ENCODE measurements around the gene NHS. TPM values are rescaled to one million over a fixed set of nuclear protein-coding genes. Genes with fewer than 3 reads are reported as not detected.

NHS gene
- total and polyA plus RNA-seq, 2 of the 4 experiments (the other 2 are of a cell fraction) = 0.36 to 0.90 TPM

DNA sequence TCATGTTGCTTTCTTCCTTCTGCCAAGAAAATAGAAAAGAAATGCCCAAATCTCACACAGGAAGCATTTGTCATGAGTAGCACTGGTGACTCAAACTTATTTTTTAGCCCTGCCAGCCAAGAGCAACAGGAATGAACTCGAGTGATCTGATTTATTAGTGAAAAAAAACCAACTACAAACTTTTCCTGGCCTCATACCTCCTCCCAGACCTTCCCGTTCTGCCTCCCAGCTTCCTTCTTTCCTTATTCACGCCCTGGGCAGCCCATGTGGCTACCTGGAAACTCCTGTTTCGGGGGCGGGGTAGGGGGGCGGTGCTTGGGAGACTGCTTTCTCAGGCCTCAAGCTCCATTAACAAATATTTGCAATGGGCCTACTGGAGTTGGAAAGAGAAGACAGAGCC, 178.5 kb downstream of the NHS start:
- Histone ChIP-seq H3K4me3 (ENCODE audit: insufficient read depth, low read depth, low read length) (no peak overlapping the region), H3K27ac (ENCODE audit: insufficient read depth, low read length) (no peak overlapping the region), H2BK5ac (ENCODE audit: low read depth, low read length, poor library complexity, severe bottlenecking) (peak overlapping the region; percentile 44), H4K5ac (ENCODE audit: low read depth, low read length) (peak overlapping the region; percentile 53; the same call in 1 of the 2 replicates), H2BK120ac (ENCODE audit: low read depth, low read length) (peak overlapping the region; percentile 38; the same call in 1 of the 2 replicates), H3K56ac (ENCODE audit: extremely low read depth, insufficient read depth, low read length) (no peak overlapping the region), H3K36me3 (ENCODE audit: control insufficient read depth, insufficient read depth, low read length) (no peaks in the 10 kb centered on the region), H3K23ac (ENCODE audit: low read depth, low read length) (no peak overlapping the region; the same call in 1 of the 2 replicates), H3K9me1 (ENCODE audit: insufficient read depth, low read length) (peaks cover 10% of the 10 kb centered on the region), H3K14ac (replicated peaks; ENCODE audit: low read depth, low read length) (no peak overlapping the region), H3K4ac (ENCODE audit: low read depth, low read length) (peak overlapping the region; percentile 56), H2BK20ac (ENCODE audit: low read depth, low read length) (no peak overlapping the region), H3K4me2 (ENCODE audit: low read depth, low read length) (no peak overlapping the region), H4K91ac (ENCODE audit: insufficient read depth, low read depth, low read length) (no peak overlapping the region), H3K9me3 (ENCODE audit: control insufficient read depth, insufficient read depth, low read length) (no peaks in the 10 kb centered on the region), H3K79me1 (ENCODE audit: low read depth in 1 of 2, low read length in 2 of 2) (peaks cover 0 to under 1% of the 10 kb centered on the region in 2 experiments; a peak in 1 of 4 replicates), H4K20me1 (ENCODE audit: insufficient read depth, low read length) (no peaks in the 10 kb centered on the region), H3K9ac (ENCODE audit: low read depth, low read length) (no peak overlapping the region), H3K4me1 (ENCODE audit: control insufficient read depth, insufficient read depth, low read length) (peaks cover 11% of the 10 kb centered on the region), H2BK15ac (ENCODE audit: low read depth, low read length) (no peak overlapping the region; the same call in 2 of the 3 replicates), H4K8ac (ENCODE audit: low read depth in 2 of 2, low read length in 2 of 2) (peak overlapping the region; percentile 25 to 27; a peak in 2 of 4 replicates), H3K18ac (ENCODE audit: low read depth, low read length) (peak overlapping the region; percentile 57), H3K27me3 (ENCODE audit: control insufficient read depth, insufficient read depth, low read length) (no peaks in the 10 kb centered on the region; the same call in 1 of the 2 replicates), H2AFZ (replicated peaks; ENCODE audit: low read length, poor library complexity) (peak overlapping the region; percentile 49), H2AK9ac (replicated peaks; ENCODE audit: low read depth, low read length, poor library complexity) (no peak overlapping the region), H2AK5ac (ENCODE audit: low read depth, low read length) (no peak overlapping the region)
- ChIA-PET POLR2A (ENCODE audit: unreplicated experiment) (no interaction called here), CTCF (no interaction called here)
- intact Hi-C loops (cut with micrococcal nuclease) = no loop called here
- WGBS, 2 experiments (ENCODE audit: extremely low coverage in 2 of 2, insufficient read length in 1 of 2) = no CpG with 5 or more reads among the region's 6 CpGs
- in situ Hi-C loops (cut with MboI; ENCODE audit: low sequenced_read_pairs) = no loop called here
- dilution Hi-C loops (cut with HindIII; ENCODE audit: low sequenced_read_pairs, unreplicated experiment) = no loop called here
- TF ChIP-seq, protein P1, sequence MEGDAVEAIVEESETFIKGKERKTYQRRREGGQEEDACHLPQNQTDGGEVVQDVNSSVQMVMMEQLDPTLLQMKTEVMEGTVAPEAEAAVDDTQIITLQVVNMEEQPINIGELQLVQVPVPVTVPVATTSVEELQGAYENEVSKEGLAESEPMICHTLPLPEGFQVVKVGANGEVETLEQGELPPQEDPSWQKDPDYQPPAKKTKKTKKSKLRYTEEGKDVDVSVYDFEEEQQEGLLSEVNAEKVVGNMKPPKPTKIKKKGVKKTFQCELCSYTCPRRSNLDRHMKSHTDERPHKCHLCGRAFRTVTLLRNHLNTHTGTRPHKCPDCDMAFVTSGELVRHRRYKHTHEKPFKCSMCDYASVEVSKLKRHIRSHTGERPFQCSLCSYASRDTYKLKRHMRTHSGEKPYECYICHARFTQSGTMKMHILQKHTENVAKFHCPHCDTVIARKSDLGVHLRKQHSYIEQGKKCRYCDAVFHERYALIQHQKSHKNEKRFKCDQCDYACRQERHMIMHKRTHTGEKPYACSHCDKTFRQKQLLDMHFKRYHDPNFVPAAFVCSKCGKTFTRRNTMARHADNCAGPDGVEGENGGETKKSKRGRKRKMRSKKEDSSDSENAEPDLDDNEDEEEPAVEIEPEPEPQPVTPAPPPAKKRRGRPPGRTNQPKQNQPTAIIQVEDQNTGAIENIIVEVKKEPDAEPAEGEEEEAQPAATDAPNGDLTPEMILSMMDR (conservative IDR thresholded peaks at IDR 0.05; ENCODE audit: low read depth, low read length) = no peak
- TF ChIP-seq CHD1 (IDR thresholded peaks at IDR 0.05; ENCODE audit: low read depth, low read length) (no peak), CEBPB (IDR thresholded peaks at IDR 0.05; ENCODE audit: low read depth, low read length) (no peak), SMC3 (IDR thresholded peaks at IDR 0.05; ENCODE audit: low read depth, low read length) (no peak), RFX5 (IDR thresholded peaks at IDR 0.05; ENCODE audit: low read depth, low read length) (no peak), RAD21 (IDR thresholded peaks at IDR 0.05; ENCODE audit: low read length) (no peak), MAFK (IDR thresholded peaks at IDR 0.05; ENCODE audit: low read depth, low read length) (no peak), MAZ (IDR thresholded peaks at IDR 0.05; ENCODE audit: borderline replicate concordance, low read depth, low read length) (no peak), RCOR1 (IDR thresholded peaks at IDR 0.05; ENCODE audit: insufficient replicate concordance, low read length) (no peak), NFE2L2 (IDR thresholded peaks at IDR 0.05; ENCODE audit: low read depth, low read length) (no peak), POLR2A (IDR thresholded peaks at IDR 0.05; ENCODE audit: low read depth, low read length) (no peak), BHLHE40 (IDR thresholded peaks at IDR 0.05; ENCODE audit: low read depth, low read length) (no peak), MXI1 (IDR thresholded peaks at IDR 0.05; ENCODE audit: borderline replicate concordance, low read depth, low read length) (no peak), FOS (IDR thresholded peaks at IDR 0.05; ENCODE audit: low read depth, low read length) (no peak)
- TF ChIP-seq, protein P2, sequence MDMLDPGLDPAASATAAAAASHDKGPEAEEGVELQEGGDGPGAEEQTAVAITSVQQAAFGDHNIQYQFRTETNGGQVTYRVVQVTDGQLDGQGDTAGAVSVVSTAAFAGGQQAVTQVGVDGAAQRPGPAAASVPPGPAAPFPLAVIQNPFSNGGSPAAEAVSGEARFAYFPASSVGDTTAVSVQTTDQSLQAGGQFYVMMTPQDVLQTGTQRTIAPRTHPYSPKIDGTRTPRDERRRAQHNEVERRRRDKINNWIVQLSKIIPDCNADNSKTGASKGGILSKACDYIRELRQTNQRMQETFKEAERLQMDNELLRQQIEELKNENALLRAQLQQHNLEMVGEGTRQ (IDR thresholded peaks at IDR 0.05; ENCODE audit: low read depth, low read length) = no peak
- TF ChIP-seq, protein P3, sequence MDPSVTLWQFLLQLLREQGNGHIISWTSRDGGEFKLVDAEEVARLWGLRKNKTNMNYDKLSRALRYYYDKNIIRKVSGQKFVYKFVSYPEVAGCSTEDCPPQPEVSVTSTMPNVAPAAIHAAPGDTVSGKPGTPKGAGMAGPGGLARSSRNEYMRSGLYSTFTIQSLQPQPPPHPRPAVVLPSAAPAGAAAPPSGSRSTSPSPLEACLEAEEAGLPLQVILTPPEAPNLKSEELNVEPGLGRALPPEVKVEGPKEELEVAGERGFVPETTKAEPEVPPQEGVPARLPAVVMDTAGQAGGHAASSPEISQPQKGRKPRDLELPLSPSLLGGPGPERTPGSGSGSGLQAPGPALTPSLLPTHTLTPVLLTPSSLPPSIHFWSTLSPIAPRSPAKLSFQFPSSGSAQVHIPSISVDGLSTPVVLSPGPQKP (IDR thresholded peaks at IDR 0.05; ENCODE audit: borderline replicate concordance, low read depth, low read length) = no peak
- no TSS peak for BruUV-seq (replicated peaks)
- peak; percentile 44; the same call in 1 of the 2 replicates for ATAC-seq (ENCODE audit: low read depth)
- DNase-seq = peak; percentile 70
